Measurements from ENCODE around the gene PDE6D.
"Not testable (repeated sequence)": the region's sequence is repeated elsewhere in the genome, so short reads cannot be mapped to it uniquely, and the experiment has no call there.

The PDE6D gene

DNA sequence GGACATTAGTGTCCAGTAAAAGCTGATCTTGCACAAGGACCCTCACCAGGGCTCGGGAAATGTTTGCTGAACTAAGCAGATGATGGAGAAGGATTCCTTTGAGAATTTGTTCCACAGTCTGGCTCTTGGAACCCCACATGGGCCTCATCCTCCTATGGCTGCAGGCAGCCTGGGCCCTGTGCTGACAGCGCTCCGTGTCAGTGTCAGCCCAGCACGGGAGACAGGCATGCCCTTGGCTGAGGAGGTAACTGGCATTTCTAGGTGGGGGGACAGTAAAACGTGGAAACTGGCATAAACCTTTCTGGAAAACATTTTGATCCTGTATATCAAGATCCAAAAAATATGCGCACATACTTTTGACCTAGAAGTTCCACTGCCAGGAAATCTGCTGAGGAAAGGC is 62.3 kb downstream of the PDE6D start:
- no peak for DNase-seq

DNA sequence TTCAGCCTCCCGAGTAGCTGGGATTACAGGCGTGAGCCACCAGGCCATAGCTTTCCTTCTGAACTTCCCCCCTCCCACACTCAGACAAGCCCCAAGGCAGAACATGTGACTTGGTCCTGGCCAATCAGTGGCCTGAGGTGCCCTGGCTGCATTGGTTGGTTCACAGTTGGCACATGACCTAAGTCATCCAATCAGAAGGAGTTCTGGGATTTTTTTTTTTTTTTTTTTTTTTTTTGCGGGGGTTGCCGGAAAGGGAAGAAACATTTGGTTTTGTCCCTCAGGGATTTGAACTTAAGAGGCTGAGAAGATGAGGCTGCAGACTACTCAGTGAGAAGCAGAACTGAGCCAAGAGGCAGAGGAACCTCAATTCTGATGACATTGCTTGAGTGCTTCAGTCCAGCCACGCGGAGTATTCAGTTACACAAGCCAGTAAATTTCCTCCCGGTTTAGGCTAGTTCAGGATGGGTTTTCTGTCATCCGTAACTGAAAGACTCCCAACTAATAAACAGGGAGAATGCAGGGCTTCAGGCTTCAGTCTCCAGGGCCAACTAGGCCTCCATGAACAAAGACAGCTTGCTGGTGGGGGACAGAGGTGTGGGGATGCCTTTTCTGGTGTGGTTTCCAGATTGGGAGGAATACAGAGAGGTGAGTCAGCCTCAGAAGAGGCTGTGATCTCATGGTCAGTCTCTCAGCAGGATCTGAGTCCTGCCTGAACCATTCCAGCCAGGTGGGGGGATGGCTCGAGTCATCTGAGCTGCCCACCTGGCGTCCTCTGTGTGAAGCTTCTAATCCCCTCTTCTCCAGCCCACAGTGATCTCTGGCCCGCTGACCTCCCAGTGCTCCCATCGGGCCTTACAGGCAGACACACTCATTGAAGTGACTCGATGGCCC is 63.6 kb downstream of the PDE6D start:
- no peak for DNase-seq

DNA sequence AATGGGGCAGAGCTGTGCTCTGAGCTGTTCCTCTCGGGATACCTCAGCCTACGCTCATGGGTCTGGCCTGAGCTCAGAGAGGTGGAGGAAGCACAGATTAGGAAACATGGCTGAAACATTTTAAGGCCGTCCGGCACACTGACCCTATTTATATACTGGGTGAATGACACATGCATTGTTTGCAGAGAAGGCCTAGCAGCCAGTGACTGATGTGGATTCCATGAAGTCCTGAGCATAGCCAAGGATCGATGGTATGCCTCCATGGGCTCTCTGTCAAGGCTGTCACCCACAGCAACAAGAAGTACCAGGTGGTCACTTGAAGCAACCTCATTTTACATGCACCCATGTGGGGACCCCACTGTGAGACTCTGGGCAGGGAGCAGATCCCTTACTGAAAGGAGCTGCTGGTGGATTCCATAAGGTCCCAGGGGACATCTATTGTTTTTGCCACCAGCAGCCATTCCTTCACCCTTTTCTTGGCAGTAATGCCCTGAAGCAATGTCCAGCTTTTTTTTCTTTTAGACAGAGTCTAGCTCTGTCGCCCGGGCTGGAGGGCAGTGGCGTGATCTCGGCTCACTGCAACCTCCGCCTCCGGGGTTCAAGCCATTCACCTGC is 64.3 kb downstream of the PDE6D start:
- no peak for DNase-seq

DNA sequence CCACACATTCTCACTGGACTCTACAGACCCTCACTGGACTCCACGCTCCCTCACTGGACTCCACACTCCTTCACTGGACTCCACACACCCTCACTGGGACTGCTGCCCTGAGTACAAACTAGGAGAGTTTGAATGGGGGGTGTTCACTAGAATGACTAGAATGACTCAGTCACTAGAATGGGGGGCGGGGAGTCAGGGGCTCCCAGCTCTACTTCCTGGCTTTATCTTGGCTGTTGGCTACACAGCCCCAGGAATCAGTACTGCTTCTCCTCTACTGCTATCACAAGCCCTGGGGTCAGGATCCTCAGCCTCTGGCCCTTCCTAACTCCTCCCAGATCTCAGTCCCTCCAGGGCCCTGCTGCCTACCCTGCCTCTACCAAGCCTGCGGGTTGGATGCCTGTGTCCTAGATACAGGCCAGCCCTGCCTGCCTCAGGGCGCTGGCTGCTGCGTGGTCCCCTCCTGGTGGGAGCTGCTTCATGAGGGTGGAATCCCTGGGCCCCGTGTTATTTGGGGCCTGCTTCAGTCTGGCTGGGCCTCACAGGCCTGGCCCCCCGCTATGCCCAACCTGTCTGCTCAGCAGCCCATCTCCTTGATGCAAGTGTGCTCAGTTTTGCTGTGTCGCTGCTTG is 65.0 kb downstream of the PDE6D start:
- no peak for DNase-seq

DNA sequence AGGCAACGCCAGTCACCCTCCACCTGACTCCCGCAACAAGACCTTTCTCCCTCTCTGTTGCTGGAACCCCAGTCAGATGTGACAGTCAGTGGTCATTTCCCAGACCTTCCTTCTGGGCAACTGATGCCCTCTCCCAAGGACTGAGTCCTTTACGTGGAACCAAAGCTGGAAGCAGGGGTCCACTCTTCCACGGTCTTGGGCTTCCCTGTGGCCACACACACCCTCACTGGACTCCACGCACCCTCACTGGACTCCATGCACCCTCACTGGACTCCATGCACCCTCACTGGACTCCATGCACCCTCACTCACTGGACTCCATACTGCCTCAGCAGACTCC is 65.6 kb downstream of the PDE6D start:
- no peak for DNase-seq

DNA sequence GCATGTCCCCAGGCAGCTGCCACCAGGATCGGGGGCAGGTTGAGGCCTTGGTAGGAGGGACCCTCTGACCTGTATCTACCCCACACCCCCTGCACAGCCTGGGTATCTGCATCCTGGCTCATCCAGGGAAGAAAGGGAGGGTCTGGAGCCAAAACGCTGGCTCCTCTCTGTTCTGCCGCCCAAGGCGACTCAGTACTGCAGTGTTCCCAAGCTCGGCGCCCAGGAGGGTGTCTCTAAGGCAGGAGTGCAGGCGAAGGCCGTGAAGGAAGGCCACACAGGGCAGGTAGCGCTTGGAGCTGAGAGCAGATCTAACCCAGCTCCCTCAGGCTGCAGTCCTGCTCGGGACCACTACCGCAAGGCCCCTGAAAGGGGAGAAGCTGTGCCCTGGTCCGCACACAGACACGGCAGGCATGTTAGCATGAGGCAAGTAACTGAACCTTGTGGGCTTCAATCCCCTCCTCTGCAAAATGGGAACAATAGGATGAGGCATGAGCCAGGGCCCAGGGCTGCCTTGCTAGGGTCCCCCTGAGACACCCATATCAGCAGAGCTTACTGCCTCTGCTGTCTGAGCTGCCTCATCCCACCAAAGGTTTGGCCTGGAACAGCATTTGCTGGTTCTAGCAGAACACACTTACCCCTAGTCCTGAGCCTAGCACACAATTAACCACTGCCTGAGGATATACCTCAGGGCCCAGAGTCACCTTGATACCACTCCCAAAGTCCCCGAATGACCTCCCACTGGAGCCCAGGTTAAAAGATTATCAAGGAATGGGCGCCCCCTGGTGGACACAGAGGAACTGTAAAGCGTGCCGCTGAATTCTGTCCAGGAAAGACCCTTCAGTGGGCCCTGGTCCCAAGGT is 66.2 kb downstream of the PDE6D start:
- DNase-seq, result no peak

DNA sequence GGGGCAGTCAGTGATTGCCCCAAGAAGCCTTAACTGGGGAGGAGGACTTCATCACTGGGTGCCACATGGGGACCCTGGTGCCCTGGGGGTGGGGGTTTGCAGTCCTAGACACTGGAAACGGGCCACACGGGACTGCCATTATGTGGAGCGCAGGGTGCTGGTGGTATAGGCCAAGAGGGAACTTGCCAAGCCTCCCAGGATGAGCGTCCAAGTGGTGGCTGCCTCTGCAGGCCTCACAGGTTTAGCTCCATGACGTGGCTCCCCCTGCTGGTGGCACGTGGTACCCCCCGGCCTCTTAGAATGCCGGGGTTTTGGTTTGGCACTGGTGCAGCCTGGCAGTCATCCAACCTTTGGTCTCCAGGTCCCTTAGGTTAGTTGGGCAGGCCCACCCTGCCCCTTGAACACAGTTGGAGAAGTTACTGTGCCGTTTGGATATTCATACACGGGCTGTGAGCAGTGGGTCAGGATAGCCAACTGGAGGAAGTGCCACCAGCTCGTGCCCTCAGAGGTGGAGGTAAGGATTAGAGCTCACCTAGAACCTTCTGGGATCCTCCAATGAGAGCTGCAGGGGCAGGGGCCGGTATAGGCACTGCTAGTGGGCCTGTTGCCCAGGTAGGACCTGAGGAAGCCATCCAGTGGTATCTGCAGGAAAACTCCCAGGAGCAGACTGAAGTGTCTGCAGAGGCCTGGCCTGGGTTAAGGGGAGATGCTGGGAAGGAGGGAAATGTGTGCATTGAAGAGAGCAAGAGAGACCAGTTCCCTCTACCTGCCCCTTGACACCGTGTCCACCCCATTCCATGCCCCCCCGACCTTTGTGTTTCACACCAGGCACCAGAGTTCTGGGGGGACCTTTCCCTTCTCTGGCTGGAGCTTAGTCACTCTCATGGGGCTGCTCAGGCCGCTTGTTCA is 67.1 kb downstream of the PDE6D start:
- no peak for DNase-seq

DNA sequence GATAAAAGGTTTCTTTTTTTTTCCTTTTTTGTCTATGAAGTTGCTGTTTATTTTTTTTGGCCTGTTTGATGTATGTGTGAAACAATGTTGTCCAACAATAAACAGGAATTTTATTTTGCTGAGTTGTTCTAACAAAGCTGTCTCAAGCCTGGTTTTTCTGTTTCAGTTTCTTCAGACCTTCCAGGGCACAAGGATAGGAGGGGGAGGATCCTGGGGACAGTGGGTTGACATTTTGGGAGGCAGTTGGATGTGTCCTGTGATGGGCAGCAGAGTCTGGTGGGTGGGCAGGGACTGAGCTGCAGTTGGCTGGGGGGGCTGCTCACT is 67.7 kb downstream of the PDE6D start:
- not testable (repeated sequence) for DNase-seq

DNA sequence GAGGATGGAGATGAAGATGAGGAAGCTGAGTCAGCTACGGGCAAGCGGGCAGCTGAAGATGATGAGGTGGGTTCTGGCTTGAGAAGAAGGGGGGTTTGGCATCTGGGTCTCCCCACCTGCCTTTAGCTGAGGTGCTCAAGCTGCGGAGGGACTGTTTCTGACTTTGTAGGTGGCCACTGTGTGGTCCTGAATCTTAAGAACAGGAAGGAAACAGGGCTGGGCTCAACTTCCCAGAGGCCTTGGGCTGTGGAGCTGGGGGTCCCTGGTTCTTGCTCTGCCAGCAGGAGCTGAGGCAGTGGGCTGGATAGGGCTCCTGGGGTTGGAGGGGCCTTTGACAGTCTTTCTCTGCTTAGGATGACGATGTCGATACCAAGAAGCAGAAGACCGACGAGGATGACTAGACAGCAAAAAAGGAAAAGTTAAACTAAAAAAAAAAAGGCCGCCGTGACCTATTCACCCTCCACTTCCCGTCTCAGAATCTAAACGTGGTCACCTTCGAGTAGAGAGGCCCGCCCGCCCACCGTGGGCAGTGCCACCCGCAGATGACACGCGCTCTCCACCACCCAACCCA is 68.5 kb downstream of the PDE6D start:
- DNase-seq, result not testable (repeated sequence)

DNA sequence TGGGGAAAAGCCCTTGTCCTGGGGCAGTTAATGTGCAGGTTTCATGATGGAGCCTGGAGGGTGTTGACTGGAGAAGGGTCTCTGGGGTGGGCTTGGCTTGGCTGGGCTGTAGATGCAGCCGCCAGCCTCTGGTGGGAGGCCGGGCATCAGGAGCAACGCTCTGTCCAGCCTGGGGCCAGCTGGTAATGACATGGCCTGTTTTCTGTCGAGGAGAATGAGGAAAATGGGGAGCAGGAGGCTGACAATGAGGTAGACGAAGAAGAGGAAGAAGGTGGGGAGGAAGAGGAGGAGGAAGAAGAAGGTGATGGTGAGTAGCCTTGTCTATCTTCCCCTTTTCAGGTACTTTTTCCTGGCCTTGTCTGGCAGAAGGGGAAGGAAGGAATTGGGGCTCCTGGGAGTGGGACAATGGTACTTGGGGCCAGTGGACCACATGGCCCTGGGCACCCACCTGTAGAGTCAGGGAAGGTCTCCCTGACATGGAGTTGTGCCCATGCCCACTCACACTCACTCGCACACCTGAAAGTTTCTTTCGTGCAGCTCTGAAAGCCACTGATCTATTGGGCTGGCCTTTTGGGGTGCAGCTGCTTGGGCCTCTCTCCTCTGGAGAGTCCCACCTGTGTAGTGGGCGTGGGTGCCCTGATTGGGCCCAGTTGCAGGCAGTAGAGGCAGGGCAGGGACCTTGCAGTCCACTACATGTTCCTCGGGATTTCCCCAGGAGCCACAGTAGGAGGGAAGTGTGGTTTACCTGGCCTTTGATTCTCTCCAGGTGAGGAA is 69.2 kb downstream of the PDE6D start:
- DNase-seq, result no peak

DNA sequence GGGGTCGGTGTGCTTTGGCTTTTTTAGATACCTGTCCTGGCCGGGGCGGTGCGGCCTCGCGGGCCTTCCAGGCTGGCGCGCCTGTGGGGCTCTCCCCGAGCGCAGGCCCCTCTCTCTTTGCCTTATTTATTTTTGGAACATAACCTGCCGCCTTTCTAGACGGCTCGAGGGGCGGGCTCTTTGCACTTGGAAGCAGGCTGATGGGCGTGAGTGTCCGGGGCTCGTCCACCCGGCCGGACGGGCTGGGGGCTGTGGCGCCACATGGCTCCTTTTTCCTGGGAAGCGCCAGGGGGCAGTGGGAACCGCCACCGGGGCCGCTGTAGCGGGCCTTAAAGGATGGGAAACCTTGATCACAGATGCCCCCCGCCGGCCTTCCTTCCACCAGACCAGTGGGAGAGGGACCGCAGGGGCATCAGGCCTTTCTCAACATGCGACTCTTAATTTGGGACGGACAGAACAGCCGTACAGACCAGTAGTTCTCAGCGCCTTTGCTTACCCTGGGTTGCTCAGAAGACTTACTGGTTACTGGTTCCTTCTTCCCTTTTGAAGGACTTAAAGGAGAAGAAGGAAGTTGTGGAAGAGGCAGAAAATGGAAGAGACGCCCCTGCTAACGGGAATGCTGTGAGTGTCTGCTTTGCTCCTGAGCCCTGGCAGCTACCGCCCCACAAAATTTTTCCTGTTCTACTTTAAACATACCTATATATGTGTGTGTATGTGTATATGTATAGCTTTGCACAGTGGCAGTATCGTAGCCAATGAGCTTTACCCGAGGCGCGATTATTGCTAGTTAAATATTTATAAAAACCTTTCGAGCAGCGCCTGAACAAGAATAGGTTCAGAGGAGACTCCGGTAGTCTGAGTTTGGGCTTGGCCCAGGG is 70.0 kb downstream of the PDE6D start:
- DNase-seq, result no peak

DNA sequence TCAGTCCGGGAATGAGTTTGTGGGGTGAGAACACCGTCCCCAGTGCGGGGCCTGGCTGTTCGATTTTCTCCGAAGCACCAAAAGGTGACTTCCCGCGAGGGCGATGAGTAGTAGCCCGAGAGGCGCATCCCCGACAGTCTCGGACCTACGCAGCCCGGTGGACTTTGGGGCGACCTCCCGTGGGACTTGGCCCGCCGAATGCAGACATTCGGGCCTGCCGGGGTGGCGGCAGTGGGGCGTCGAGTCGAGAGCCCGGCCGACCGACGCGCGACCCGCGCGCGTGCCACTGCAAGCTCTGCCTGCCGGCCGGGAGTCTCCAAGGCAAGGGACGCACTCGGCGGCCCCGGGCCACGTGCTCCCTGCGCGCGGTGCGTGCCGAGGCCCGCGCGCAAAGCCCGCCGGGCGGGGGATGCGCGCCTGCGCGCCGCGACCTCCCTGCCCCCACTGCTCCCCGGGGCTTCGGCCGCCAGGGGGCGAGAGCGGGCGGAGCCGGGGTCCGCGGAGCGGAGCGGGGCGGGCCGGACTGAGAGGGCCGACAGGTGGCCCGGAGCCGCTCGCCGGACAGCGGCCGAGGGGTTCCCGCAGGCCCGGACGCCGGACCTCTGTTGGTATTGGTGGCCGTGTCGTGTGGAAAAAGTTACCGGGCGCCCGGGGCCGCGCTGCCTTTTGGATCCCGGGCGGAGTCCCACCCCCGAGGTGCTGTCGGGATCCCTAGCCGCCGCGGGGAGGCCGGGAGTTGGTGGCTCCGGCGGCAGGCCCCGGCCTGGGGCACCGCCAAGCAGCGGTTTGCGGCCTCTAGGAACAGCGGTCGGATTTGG is 70.9 kb downstream of the PDE6D start:
- peak in 1 of 2 experiments; percentile 4 for DNase-seq

DNA sequence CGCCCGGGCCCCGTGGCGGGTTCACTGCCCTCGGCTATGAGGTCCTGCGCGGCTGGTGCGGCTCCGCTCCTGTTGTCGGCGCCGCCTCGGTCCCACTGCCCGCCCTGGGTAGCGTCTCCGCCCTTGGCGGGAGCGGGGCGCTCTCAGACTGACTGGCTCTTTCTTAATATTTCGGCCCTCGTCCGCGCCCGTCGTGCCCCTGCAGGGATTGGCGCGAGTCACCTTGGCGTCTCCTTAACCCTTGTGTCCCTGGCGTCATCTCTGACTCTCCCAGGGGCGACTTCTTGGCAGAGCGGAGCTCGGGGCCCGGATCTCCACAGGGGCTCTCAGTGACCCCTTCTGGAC is 71.5 kb downstream of the PDE6D start:
- peak in 1 of 2 experiments; percentile 11 for DNase-seq

DNA sequence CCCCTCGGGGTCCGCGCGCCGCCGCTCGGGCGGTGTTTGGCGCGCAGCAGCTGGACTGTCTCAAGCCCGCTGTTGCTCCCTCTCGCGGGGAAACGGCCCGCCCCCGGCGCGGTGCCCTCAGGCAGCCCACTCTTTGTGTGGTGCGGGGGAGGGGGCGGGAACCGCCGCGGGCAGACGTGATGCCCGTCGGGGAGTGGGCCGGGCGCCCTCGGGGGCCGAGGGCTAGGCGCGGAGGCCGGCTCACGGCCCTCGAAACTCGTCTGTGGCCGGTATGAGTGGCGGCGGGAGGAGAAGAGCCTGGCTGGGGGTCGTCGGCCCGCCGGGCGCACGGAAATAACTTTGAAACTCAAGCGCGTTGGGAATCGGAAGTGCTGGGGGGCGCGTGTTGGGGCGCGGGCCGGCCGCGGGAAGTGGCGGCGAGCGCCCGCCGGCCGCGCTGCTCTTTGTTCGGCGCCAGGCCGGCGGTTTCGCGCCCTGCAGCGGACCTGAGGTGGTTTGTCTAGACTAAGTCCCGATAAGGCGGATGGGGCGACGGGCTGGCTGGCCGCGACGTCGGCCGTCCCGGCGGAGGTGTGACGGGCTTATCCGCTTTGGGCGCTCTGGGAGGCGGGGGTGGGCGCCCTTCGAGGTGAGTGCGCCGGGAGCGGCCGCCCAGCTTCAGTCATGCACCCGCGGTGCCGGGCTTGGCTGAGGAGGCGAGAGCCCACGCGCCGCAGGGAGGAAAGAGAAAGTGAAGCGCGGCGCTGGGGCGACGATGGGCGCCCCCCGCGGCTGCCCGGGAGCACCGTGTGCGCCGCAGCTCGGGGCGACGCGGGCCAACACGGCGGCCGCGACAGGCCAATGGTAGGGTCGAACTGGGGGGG is 72.1 kb downstream of the PDE6D start:
- DNase-seq, result no peak

DNA sequence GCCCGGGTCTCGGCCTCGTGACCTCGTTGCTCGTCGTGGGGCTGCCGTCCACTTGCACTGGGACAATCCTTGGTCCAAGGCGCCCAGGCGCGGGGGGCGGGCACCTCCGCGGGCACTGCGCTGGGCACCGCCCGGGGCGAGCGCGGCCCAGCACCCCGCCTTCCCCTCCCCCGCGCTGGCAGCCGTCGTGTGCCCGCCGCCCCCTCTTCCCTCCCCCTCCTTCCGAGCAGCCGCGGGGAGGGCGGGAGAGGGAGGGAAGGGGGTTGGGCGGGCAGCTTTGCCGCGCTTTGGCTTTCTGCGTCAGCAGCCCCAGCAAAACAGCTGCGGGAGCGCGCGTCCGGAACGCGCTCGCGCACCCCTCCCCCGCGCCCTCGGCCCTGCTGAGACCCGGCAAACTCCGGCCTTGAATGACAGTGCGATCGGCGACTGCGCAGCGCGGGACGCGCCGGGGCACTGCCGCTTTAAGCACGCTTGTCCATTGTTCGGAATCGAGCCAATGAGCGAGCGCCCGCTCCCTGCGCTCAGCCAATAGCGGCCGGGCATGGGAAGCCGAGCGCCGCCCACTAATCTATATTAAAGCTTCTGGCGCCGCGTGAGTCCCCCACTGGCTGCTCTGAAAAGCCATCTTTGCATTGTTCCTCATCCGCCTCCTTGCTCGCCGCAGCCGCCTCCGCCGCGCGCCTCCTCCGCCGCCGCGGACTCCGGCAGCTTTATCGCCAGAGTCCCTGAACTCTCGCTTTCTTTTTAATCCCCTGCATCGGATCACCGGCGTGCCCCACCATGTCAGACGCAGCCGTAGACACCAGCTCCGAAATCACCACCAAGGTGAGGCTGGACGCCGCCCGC is 72.9 kb downstream of the PDE6D start, which contains the start of gene PTMA:
Gene PTMA, plus strand, starts transcription at position 599 of the 846 bp plus-strand sequence. Its CDS starts 182 bp downstream, at position 781.
- DNase-seq, result peak; percentile 88 to 98

DNA sequence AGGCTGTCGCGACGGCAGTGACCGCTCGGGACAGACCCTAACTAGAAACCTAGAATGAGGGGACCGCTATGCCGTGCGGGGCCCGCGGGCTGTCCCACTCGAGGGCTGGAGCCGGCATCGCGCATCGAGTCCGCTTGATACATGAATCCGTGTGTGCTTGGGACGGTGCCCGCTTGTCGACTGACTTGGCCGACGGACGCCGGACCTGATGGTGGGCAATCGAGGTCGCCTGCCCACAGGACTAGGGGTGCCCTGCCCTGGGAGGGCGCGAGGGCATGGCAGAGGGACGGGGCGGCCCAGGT is 73.5 kb downstream of the PDE6D start:
- no peak for DNase-seq

All from cerebellar nuclear complex (tissue), 1 donor.